NCI-H1436 (cell line): ENCODE measurements around the gene ADGRE1.

Experiments used
- DNase-seq: peaks from one replicate; lab custom pipeline; 2025; lab: John Stamatoyannopoulos, UW

ADGRE1 gene

GRCh38 chr19:6875218-6875617 lies 12.2 kb upstream of the ADGRE1 start:
- no peak for DNase-seq

GRCh38 chr19:6876748-6877147 lies 10.6 kb upstream of the ADGRE1 start:
- no peak for DNase-seq

- no peak for DNase-seq
Observed at GRCh38 chr19:6877766-6878165, 9.6 kb upstream of the ADGRE1 start.

GRCh38 chr19:6886277-6886897 lies 992 bp upstream of the ADGRE1 start:
- DNase-seq = no peak

- DNase-seq = no peak
Observed at GRCh38 chr19:6888967-6889366, 1.6 kb downstream of the ADGRE1 start.

GRCh38 chr19:6890401-6890913 lies 3.1 kb downstream of the ADGRE1 start:
- no peak for DNase-seq

- DNase-seq = no peak
Observed at GRCh38 chr19:6890938-6891337, 3.6 kb downstream of the ADGRE1 start.

- no peak for DNase-seq
Observed at GRCh38 chr19:6891761-6892385, 4.5 kb downstream of the ADGRE1 start.

GRCh38 chr19:6894313-6894712 lies 6.9 kb downstream of the ADGRE1 start:
- no peak for DNase-seq

GRCh38 chr19:6903446-6903845 lies 16.1 kb downstream of the ADGRE1 start:
- no peak for DNase-seq

GRCh38 chr19:6906559-6907060 lies 19.2 kb downstream of the ADGRE1 start:
- no peak for DNase-seq

GRCh38 chr19:6911523-6911922 lies 24.1 kb downstream of the ADGRE1 start:
- DNase-seq = no peak

GRCh38 chr19:6914321-6914720 lies 26.9 kb downstream of the ADGRE1 start:
- DNase-seq = no peak

GRCh38 chr19:6916952-6917351 lies 29.6 kb downstream of the ADGRE1 start:
- DNase-seq = no peak

GRCh38 chr19:6925386-6925785 lies 38.0 kb downstream of the ADGRE1 start:
- DNase-seq = no peak

GRCh38 chr19:6925801-6926751 lies 38.7 kb downstream of the ADGRE1 start:
- DNase-seq = no peak

GRCh38 chr19:6930190-6930589 lies 42.8 kb downstream of the ADGRE1 start:
- no peak for DNase-seq

GRCh38 chr19:6935069-6935468 lies 47.7 kb downstream of the ADGRE1 start:
- no peak for DNase-seq

GRCh38 chr19:6935618-6936017 lies 48.2 kb downstream of the ADGRE1 start:
- no peak for DNase-seq

- no peak for DNase-seq
Observed at GRCh38 chr19:6945733-6946132, 58.4 kb downstream of the ADGRE1 start.

GRCh38 chr19:6947745-6948144 lies 60.4 kb downstream of the ADGRE1 start:
- DNase-seq = no peak

- no peak for DNase-seq
Observed at GRCh38 chr19:6948884-6949283, 61.5 kb downstream of the ADGRE1 start.

GRCh38 chr19:6952956-6953355 lies 65.6 kb downstream of the ADGRE1 start:
- DNase-seq = no peak
